ENCODE data around the gene DPYSL5. TPM values are rescaled to one million over a fixed set of nuclear protein-coding genes. Genes with fewer than 3 reads are reported as not detected.

Gene DPYSL5
- polyA plus RNA-seq, 2 of the 4 experiments (the other 2 are of a cell fraction) = 2.5 to 8.2 TPM

GRCh38 chr2:26978061-26978596 is 130.2 kb downstream of the DPYSL5 start:
- Histone ChIP-seq H3K4me3 (no peak overlapping the region), H3K9me3 (no peaks in the 10 kb centered on the region), H3K4me1 (peaks cover 10% of the 10 kb centered on the region; the same call in 2 of the 3 replicates), H3K27ac (no peak overlapping the region), H3K4me2 (no peak overlapping the region)
- no peak for DNase-seq (ENCODE audit: low read depth in 1 of 2, low spot score in 1 of 2)
- 91% methylated on average over 4 of the region's 4 CpGs for WGBS (ENCODE audit: missing lambda C conversion rate)
- FAIRE-seq = no peak
- TF ChIP-seq TP53 (CRISPR knock-in tag; IDR thresholded peaks at IDR 0.05) (no peak), MAFK (IDR thresholded peaks at IDR 0.05; ENCODE audit: partially characterized antibody) (no peak), KDM1A (IDR thresholded peaks at IDR 0.05; ENCODE audit: low read depth) (no peak), EHF (CRISPR knock-in tag; IDR thresholded peaks at IDR 0.05) (no peak), PHF8 (IDR thresholded peaks at IDR 0.05; ENCODE audit: borderline replicate concordance, low read depth) (no peak), ATOH8 (CRISPR knock-in tag; IDR thresholded peaks at IDR 0.05; ENCODE audit: low read depth) (no peak), HMGXB4 (CRISPR knock-in tag; IDR thresholded peaks at IDR 0.05; ENCODE audit: borderline replicate concordance) (no peak), HOXB5 (CRISPR knock-in tag; IDR thresholded peaks at IDR 0.05) (no peak), RARB (CRISPR knock-in tag; IDR thresholded peaks at IDR 0.05) (no peak), MAX (IDR thresholded peaks at IDR 0.05) (no peak), ZNF302 (CRISPR knock-in tag; IDR thresholded peaks at IDR 0.05) (no peak), E2F6 (IDR thresholded peaks at IDR 0.05; ENCODE audit: borderline replicate concordance, low read depth) (no peak), CHD2 (IDR thresholded peaks at IDR 0.05; ENCODE audit: low read length, partially characterized antibody) (no peak), NR3C1 (IDR thresholded peaks at IDR 0.05) (no peak), GATA3 (IDR thresholded peaks at IDR 0.05; ENCODE audit: borderline replicate concordance) (no peak), ZFP36 (IDR thresholded peaks at IDR 0.05; ENCODE audit: borderline replicate concordance, partially characterized antibody) (no peak), NPAS2 (CRISPR knock-in tag; IDR thresholded peaks at IDR 0.05; ENCODE audit: borderline replicate concordance) (no peak), SMC3 (IDR thresholded peaks at IDR 0.05) (no peak)
- CTCF ChIA-PET = interaction anchor here (1.6 to 6.5 kb wide), 4 partner anchors 10 to 72 kb away, joined by 3 to 53 read pairs (median 22); no protein-coding TSS in a partner anchor
- POLR2A ChIA-PET = interaction anchor here (1.3 kb wide), 1 partner anchor 10 kb away, joined by 3 read pairs; no protein-coding TSS in a partner anchor
- no peak for ATAC-seq

GRCh38 chr2:26979741-26980140 is 131.8 kb downstream of the DPYSL5 start:
- ATAC-seq (no peak), FAIRE-seq (no peak), DNase-seq (ENCODE audit: low read depth in 1 of 2, low spot score in 1 of 2) (no peak)
- H3K4me3 ChIP-seq = no peak overlapping the region
- POLR2A ChIA-PET = no interaction called here
- H3K4me1 ChIP-seq = peaks cover 10% of the 10 kb centered on the region; the same call in 2 of the 3 replicates
- H3K9me3 ChIP-seq = no peaks in the 10 kb centered on the region
- H3K27ac ChIP-seq = no peak overlapping the region
- WGBS (ENCODE audit: missing lambda C conversion rate) = 90% methylated on average over 2 of the region's 2 CpGs
- no peak for TF ChIP-seq EHMT2 (IDR thresholded peaks at IDR 0.05; ENCODE audit: low read depth)
- TF ChIP-seq CHD4 (IDR thresholded peaks at IDR 0.05; ENCODE audit: borderline replicate concordance) = no peak
- no peak for TF ChIP-seq SMC3 (IDR thresholded peaks at IDR 0.05)
- no peak for TF ChIP-seq MYC (IDR thresholded peaks at IDR 0.05; ENCODE audit: borderline replicate concordance, low read length)
- TF ChIP-seq POLR2AphosphoS2 (conservative IDR thresholded peaks at IDR 0.05; ENCODE audit: low read length) = no peak
- no peak overlapping the region for H3K4me2 ChIP-seq
- CTCF ChIA-PET = interaction anchor here (1.0 to 9.9 kb wide), 4 partner anchors 11 to 133 kb away, joined by 3 to 74 read pairs (median 30); no protein-coding TSS in a partner anchor

Measured in A549 (cell line).